PC-9 (cell line): Measurements from ENCODE around the gene LPIN2.

Experiments used
- CTCF ChIP-seq: fragments of 200-600 bp; sonication (generic); conservative IDR thresholded peaks from 2 replicates; pipeline ENCODE4 v1.6.1; 2017; ENCODE audit warnings: mixed run types, antibody characterized with exemption, mild to moderate bottlenecking, moderate library complexity
- EZH2 ChIP-seq: fragments of 200-600 bp; sonication (generic); IDR thresholded peaks from 2 replicates; pipeline ENCODE4 v1.8.0; 2017; ENCODE audit warnings: antibody characterized with exemption, low read depth

- TF ChIP-seq EZH2 (no peak), CTCF (no peak)
Measured at GRCh38 chr18:2970344-2970743, 42.6 kb downstream of the LPIN2 start.
